Activated T-helper 17 cell treated with anti-CD3 and anti-CD28 coated beads, Interleukin-2, amount 50 U/mL, for 72 hours (primary cell): ENCODE measurements around the gene CHAT. TPM values are rescaled to one million over a fixed set of nuclear protein-coding genes. Genes with fewer than 3 reads are reported as not detected.
"Not testable (repeated sequence)": the region's sequence is repeated elsewhere in the genome, so short reads cannot be mapped to it uniquely, and the experiment has no call there.

Experiments used
- ATAC-seq: fragments of 150-1000 bp; cut with Tn5 transposase; replicated peaks from 2 replicates; pipeline ENCODE4 v1.10.0; 2021; ENCODE audit warnings: mild to moderate bottlenecking, moderate library complexity
- H3K27ac Mint-ChIP-seq: one replicate; pipeline ENCODE4 v1.8.0; 2022; ENCODE audit warnings: mixed read lengths
- H3K27me3 Mint-ChIP-seq: one replicate; pipeline ENCODE4 v1.8.0; 2022; ENCODE audit warnings: mixed read lengths
- H3K36me3 Mint-ChIP-seq: one replicate; pipeline ENCODE4 v1.8.0; 2022; ENCODE audit warnings: low read depth, mild to moderate bottlenecking, mixed read lengths
- H3K4me1 Mint-ChIP-seq: one replicate; pipeline ENCODE4 v1.8.0; 2022; ENCODE audit warnings: mixed read lengths
- H3K4me3 Mint-ChIP-seq: one replicate; pipeline ENCODE4 v1.8.0; 2022; ENCODE audit warnings: mild to moderate bottlenecking, mixed read lengths
- H3K9me3 Mint-ChIP-seq: one replicate; pipeline ENCODE4 v1.8.0; 2022; ENCODE audit warnings: mixed read lengths
- total RNA-seq, 2 donors: library from RNA; stranded (reverse); gene quantifications; one replicate each; pipeline ENCODE4 v1.2.3, GENCODE V29; 2022

CHAT gene
- total RNA-seq, 2 donors from 2014 or later: not detected

- H3K36me3 Mint-ChIP-seq, H3K4me3 Mint-ChIP-seq, H3K27ac Mint-ChIP-seq, H3K4me1 Mint-ChIP-seq, ATAC-seq: not testable (repeated sequence)
- Mint-ChIP-seq H3K27me3 (peaks cover 47% of the 10 kb centered on the region), H3K9me3 (peaks cover 11% of the 10 kb centered on the region)
These were observed 68.6 kb downstream of the CHAT start for GRCh38 chr10:49682449-49682848.

- peaks cover 7% of the 10 kb centered on the region for H3K9me3 Mint-ChIP-seq
- no peak for ATAC-seq
- no peak overlapping the region for H3K27ac Mint-ChIP-seq
- H3K27me3 Mint-ChIP-seq: peaks cover 47% of the 10 kb centered on the region
- H3K4me3 Mint-ChIP-seq: no peak overlapping the region
- H3K36me3 Mint-ChIP-seq: no peaks in the 10 kb centered on the region
- H3K4me1 Mint-ChIP-seq: no peaks in the 10 kb centered on the region
These were observed 69.0 kb downstream of the CHAT start for GRCh38 chr10:49682879-49683278.

- ATAC-seq: no peak
- Mint-ChIP-seq H3K9me3 (peaks cover 3% of the 10 kb centered on the region), H3K4me3 (no peak overlapping the region), H3K27ac (no peak overlapping the region), H3K36me3 (no peaks in the 10 kb centered on the region), H3K4me1 (no peaks in the 10 kb centered on the region), H3K27me3 (peaks cover 59% of the 10 kb centered on the region)
These were observed 72.8 kb downstream of the CHAT start for GRCh38 chr10:49686651-49687050.

- H3K4me1 Mint-ChIP-seq: no peaks in the 10 kb centered on the region
- no peaks in the 10 kb centered on the region for H3K9me3 Mint-ChIP-seq
- no peaks in the 10 kb centered on the region for H3K36me3 Mint-ChIP-seq
- no peak overlapping the region for H3K27ac Mint-ChIP-seq
- H3K4me3 Mint-ChIP-seq: no peak overlapping the region
- H3K27me3 Mint-ChIP-seq: peaks cover 61% of the 10 kb centered on the region
- ATAC-seq: no peak
These were observed 74.5 kb downstream of the CHAT start for GRCh38 chr10:49688261-49688846.

- Mint-ChIP-seq H3K27ac (no peak overlapping the region), H3K27me3 (peaks cover 61% of the 10 kb centered on the region), H3K9me3 (no peaks in the 10 kb centered on the region), H3K4me1 (no peaks in the 10 kb centered on the region), H3K36me3 (no peaks in the 10 kb centered on the region), H3K4me3 (no peak overlapping the region)
- ATAC-seq: no peak
These were observed 75.1 kb downstream of the CHAT start for GRCh38 chr10:49688920-49689319.

GRCh38 chr10:49689882-49690510, 76.2 kb downstream of the CHAT start:
- Mint-ChIP-seq H3K27me3 (peaks cover 54% of the 10 kb centered on the region), H3K36me3 (no peaks in the 10 kb centered on the region), H3K9me3 (no peaks in the 10 kb centered on the region), H3K4me1 (no peaks in the 10 kb centered on the region), H3K27ac (no peak overlapping the region), H3K4me3 (no peak overlapping the region)
- no peak for ATAC-seq

GRCh38 chr10:49690698-49691356, 77.0 kb downstream of the CHAT start:
- peaks cover 49% of the 10 kb centered on the region for H3K27me3 Mint-ChIP-seq
- H3K9me3 Mint-ChIP-seq: no peaks in the 10 kb centered on the region
- H3K4me3 Mint-ChIP-seq: no peak overlapping the region
- ATAC-seq: no peak
- no peaks in the 10 kb centered on the region for H3K4me1 Mint-ChIP-seq
- H3K36me3 Mint-ChIP-seq: no peaks in the 10 kb centered on the region
- H3K27ac Mint-ChIP-seq: no peak overlapping the region

GRCh38 chr10:49691588-49691987, 77.8 kb downstream of the CHAT start:
- ATAC-seq: no peak
- H3K36me3 Mint-ChIP-seq: no peaks in the 10 kb centered on the region
- no peaks in the 10 kb centered on the region for H3K9me3 Mint-ChIP-seq
- no peaks in the 10 kb centered on the region for H3K4me1 Mint-ChIP-seq
- peaks cover 49% of the 10 kb centered on the region for H3K27me3 Mint-ChIP-seq
- no peak overlapping the region for H3K27ac Mint-ChIP-seq
- no peak overlapping the region for H3K4me3 Mint-ChIP-seq

GRCh38 chr10:49694466-49694865, 80.6 kb downstream of the CHAT start:
- Mint-ChIP-seq H3K4me1 (no peaks in the 10 kb centered on the region), H3K27me3 (peaks cover 31% of the 10 kb centered on the region), H3K9me3 (no peaks in the 10 kb centered on the region), H3K4me3 (no peak overlapping the region), H3K36me3 (no peaks in the 10 kb centered on the region), H3K27ac (no peak overlapping the region)
- no peak for ATAC-seq

- no peaks in the 10 kb centered on the region for H3K9me3 Mint-ChIP-seq
- no peak for ATAC-seq
- H3K4me1 Mint-ChIP-seq: no peaks in the 10 kb centered on the region
- H3K27ac Mint-ChIP-seq: no peak overlapping the region
- H3K27me3 Mint-ChIP-seq: peaks cover 16% of the 10 kb centered on the region
- no peak overlapping the region for H3K4me3 Mint-ChIP-seq
- H3K36me3 Mint-ChIP-seq: no peaks in the 10 kb centered on the region
These were observed 82.5 kb downstream of the CHAT start for GRCh38 chr10:49696311-49696710.

- H3K36me3 Mint-ChIP-seq: no peaks in the 10 kb centered on the region
- no peak overlapping the region for H3K27ac Mint-ChIP-seq
- H3K4me1 Mint-ChIP-seq: no peaks in the 10 kb centered on the region
- peaks cover 17% of the 10 kb centered on the region for H3K27me3 Mint-ChIP-seq
- ATAC-seq: no peak
- no peaks in the 10 kb centered on the region for H3K9me3 Mint-ChIP-seq
- no peak overlapping the region for H3K4me3 Mint-ChIP-seq
These were observed 84.8 kb downstream of the CHAT start for GRCh38 chr10:49698679-49699078.

GRCh38 chr10:49700211-49700610, 86.4 kb downstream of the CHAT start:
- H3K4me1 Mint-ChIP-seq: no peaks in the 10 kb centered on the region
- H3K27ac Mint-ChIP-seq: no peak overlapping the region
- peaks cover 17% of the 10 kb centered on the region for H3K27me3 Mint-ChIP-seq
- H3K36me3 Mint-ChIP-seq: no peaks in the 10 kb centered on the region
- H3K9me3 Mint-ChIP-seq: no peaks in the 10 kb centered on the region
- no peak for ATAC-seq
- H3K4me3 Mint-ChIP-seq: no peak overlapping the region

GRCh38 chr10:49700997-49701396, 87.2 kb downstream of the CHAT start:
- no peak overlapping the region for H3K4me3 Mint-ChIP-seq
- ATAC-seq: no peak
- H3K27ac Mint-ChIP-seq: no peak overlapping the region
- no peaks in the 10 kb centered on the region for H3K4me1 Mint-ChIP-seq
- no peaks in the 10 kb centered on the region for H3K9me3 Mint-ChIP-seq
- H3K36me3 Mint-ChIP-seq: no peaks in the 10 kb centered on the region
- peaks cover 17% of the 10 kb centered on the region for H3K27me3 Mint-ChIP-seq

- Mint-ChIP-seq H3K36me3 (no peaks in the 10 kb centered on the region), H3K4me1 (no peaks in the 10 kb centered on the region), H3K27me3 (peaks cover 11% of the 10 kb centered on the region), H3K27ac (no peak overlapping the region), H3K9me3 (no peaks in the 10 kb centered on the region), H3K4me3 (no peak overlapping the region)
- no peak for ATAC-seq
These were observed 93.7 kb downstream of the CHAT start for GRCh38 chr10:49707585-49707984.

- no peak overlapping the region for H3K27ac Mint-ChIP-seq
- H3K36me3 Mint-ChIP-seq: no peaks in the 10 kb centered on the region
- H3K4me3 Mint-ChIP-seq: no peak overlapping the region
- H3K4me1 Mint-ChIP-seq: no peaks in the 10 kb centered on the region
- H3K27me3 Mint-ChIP-seq: peaks cover 11% of the 10 kb centered on the region
- no peak for ATAC-seq
- H3K9me3 Mint-ChIP-seq: no peaks in the 10 kb centered on the region
These were observed 96.1 kb downstream of the CHAT start for GRCh38 chr10:49709934-49710333.
